ENCODE results near the gene KAZN.

KAZN gene

GRCh38 chr1:15001317-15001915 lies 402.9 kb downstream of the KAZN start:
- TF ChIP-seq CTCF (IDR thresholded peaks at IDR 0.05; ENCODE audit: low read depth, low read length) = no peak
- DNase-seq (ENCODE audit: extremely low read depth, low read depth) = no peak

GRCh38 chr1:15002325-15002724 lies 403.8 kb downstream of the KAZN start:
- DNase-seq (ENCODE audit: extremely low read depth, low read depth) = no peak
- no peak for TF ChIP-seq CTCF (IDR thresholded peaks at IDR 0.05; ENCODE audit: low read depth, low read length)

- DNase-seq (ENCODE audit: extremely low read depth, low read depth) = no peak
Measured at GRCh38 chr1:15004396-15004795, 405.9 kb downstream of the KAZN start.

GRCh38 chr1:15005116-15005515 lies 406.6 kb downstream of the KAZN start:
- no peak for TF ChIP-seq CTCF (IDR thresholded peaks at IDR 0.05; ENCODE audit: low read depth, low read length)
- no peak for DNase-seq (ENCODE audit: extremely low read depth, low read depth)

More at GRCh38 chr1:15004396-15004795, 405.9 kb downstream of the KAZN start:
- no peak for TF ChIP-seq CTCF (IDR thresholded peaks at IDR 0.05; ENCODE audit: low read depth, low read length)

GRCh38 chr1:15007368-15007767 lies 408.9 kb downstream of the KAZN start:
- DNase-seq (ENCODE audit: extremely low read depth, low read depth) = no peak
- TF ChIP-seq CTCF (IDR thresholded peaks at IDR 0.05; ENCODE audit: low read depth, low read length) = no peak

- no peak for TF ChIP-seq CTCF (IDR thresholded peaks at IDR 0.05; ENCODE audit: low read depth, low read length)
- DNase-seq (ENCODE audit: extremely low read depth, low read depth) = no peak
Measured at GRCh38 chr1:15007842-15008241, 409.4 kb downstream of the KAZN start.

GRCh38 chr1:15008783-15009729 lies 410.6 kb downstream of the KAZN start:
- TF ChIP-seq CTCF (IDR thresholded peaks at IDR 0.05; ENCODE audit: low read depth, low read length) = no peak
- no peak for DNase-seq (ENCODE audit: extremely low read depth, low read depth)
